Activated CD8-positive, alpha-beta memory T cell treated with anti-CD3 and anti-CD28 coated beads, Interleukin-2, amount 50 U/mL, for 24 hours (primary cell): ENCODE results near the gene CPSF7.
"Not testable (repeated sequence)": the region's sequence is repeated elsewhere in the genome, so short reads cannot be mapped to it uniquely, and the experiment has no call there.

Source experiments
- DNase-seq: peaks from one replicate; pipeline ENCODE4 v3.0.0-alpha.2; 2020; ENCODE audit errors: extremely low read depth

The CPSF7 gene

DNA sequence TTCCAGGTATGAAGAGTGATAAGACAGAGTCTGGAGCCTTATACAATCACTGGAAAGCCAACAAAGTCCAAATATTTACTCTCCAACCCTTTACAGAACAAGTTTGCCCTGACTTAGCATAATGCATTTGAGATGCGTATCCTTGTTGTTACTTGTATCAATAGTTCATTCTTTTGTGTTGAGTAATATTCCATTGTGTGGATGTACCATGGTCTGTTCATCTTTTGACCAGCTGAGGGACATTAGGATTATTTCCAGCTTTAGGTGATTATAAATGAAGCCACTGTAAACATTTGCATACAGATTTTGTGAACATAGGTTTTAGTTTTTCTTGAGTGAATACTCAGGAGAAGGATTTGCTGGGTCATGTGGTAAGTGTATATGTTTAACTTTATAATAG, 9.8 kb upstream of the CPSF7 start:
- no peak for DNase-seq

GRCh38 chr11:61437496-61437895, 7.7 kb upstream of the CPSF7 start:
- DNase-seq, result no peak

- DNase-seq, result not testable (repeated sequence)
Observed at GRCh38 chr11:61430839-61431238, 1.1 kb upstream of the CPSF7 start.

- DNase-seq, result peak; percentile 39
Observed at GRCh38 chr11:61429346-61429690, 457 bp downstream of the CPSF7 start.

DNA sequence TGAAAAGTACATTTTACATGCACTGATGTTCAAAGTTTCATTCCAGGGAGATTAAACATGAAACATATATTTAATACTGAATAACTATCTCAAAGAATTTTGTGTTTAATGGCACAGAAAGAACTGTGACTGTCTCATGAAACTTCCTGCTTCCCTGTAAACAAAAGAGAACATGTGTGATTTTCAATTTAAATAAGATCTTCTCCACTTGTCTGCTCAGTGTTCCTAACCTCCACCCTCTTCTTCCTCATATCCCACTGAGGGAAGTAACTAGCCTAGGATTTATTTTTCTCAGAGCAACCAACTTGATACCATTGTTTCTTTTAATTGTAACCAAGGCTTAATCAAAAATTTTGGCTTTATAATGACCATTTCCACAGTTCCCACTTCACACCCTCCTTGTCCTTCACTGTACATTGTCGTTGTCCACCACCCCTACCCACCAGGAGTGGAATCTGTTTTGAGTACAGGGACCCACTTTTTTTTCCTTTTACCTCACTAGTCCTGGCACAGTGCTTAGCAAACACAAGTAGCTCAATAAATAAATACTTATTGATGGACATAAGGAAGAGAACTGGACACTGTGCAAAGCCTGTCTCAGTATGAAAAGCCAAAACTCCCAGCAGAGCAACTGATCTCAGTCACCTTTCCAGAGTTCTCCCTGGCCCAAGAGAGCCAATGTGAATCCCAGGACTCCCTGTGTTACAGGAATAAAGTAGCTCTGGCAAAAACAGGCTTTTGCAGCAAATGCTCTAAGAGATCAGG, 4.2 kb downstream of the CPSF7 start:
- no peak for DNase-seq

DNA sequence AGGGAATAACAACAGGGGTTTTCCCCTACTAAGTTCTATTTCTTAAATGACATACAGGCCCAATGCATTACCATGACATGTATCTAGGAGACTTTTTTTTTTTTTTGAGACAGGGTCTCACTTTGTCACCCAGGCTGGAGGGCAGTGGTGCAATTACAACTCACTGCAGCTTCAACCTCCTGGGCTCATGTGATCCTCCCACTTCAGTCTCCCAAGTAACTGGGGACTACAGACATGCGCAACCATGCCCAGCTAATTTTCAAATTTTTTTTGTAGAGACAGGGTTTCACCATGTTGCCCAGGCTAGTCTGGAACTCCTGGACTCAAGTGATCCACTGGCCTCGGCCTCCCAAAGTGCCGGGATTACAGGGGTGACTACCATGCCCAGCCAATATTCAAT, 7.5 kb downstream of the CPSF7 start:
- DNase-seq, result no peak

DNA sequence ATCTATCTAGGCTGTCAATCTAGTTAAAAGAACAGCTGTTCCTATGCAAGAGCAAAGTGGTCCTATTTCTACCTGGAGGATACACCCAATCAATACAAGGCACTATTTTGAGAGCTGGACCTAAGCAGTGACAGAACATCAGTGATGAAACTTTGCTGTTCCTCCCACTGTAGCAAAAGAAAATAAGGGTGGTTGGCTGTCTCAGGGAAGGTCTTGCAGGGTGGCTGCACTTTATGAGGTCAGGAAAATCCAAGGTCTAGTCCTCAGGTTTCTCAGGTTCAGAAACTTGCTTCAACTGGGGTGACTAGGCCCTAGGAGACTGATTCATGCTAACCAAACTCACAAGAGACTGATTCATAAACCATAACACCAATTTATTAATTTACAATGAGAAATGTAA, 11.6 kb downstream of the CPSF7 start:
- no peak for DNase-seq

- no peak for DNase-seq
Observed at GRCh38 chr11:61417670-61418069, 12.1 kb downstream of the CPSF7 start.

DNA sequence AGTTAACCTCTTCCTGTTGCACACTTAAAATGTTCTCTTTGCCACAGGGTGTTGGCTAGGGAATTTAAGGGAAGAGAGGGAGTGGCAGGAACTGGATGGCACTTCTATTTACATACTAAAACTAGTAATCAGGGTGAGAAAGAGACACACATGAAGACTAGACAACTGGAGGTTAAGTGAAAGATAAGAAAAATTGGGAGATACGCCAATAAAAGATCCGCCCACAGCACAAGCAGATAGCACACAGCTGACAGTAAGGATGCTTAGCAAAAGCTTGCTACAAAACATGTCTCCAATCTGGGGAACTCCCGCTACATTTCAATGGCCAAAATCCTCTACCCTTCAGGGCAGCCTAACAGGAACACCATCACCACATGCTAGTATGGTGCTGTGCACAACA, 12.8 kb downstream of the CPSF7 start:
- DNase-seq, result no peak

DNA sequence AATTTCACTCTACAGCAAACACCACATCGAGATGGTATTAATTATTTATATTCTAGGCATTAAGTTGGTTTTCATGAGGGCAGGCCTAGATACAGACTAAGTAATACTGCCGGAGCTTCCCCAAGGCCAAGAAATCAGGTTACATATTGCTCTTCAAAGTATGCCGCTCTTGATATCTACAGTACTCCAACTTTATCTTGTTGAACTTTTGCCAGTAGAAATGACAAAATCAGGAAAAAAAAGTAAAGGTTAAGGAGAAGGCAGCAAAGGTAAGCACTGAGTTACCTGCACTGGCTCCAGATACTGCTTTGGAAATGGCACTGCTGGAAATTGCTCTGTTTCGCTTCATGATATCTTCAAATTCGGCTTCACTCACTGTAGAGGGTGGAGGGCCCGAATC, 14.4 kb downstream of the CPSF7 start:
- no peak for DNase-seq

DNA sequence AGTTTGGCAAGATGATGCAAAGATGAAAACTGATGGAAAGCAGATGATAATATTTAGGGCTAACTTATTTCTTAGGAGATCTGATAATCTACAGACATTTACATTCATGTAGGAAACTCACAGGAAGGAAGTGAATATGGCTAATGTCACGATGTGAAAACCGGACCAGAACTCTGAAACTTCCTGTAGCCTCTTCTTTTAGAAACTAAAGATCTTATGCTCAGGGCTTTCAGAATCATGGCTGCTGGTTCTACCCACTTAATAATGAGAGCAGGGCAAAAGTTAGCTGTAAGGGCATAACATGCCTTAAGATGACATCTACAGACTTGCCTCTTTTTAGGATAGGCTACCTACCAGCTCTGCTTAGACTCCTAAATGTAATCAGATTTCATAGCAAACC, 15.2 kb downstream of the CPSF7 start:
- DNase-seq, result no peak

DNA sequence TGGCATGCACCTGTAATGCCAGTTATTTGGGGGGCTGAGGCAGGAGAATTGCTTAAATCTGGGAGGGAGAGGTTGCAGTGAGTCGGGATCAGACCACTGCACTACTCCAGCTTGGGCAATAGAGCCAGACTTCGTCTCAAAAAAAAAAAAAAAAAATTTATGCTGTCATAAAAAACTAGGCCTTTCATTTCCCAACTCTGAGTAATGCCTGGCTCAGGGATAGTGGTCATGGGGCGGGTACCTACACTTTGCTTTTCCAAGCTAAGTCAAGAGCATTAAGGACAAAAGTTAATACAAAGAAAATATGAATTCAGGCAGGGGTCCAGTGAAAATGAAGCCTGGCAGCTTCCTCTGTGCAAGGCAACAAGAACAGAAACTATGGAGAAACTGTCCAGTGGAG, 16.3 kb downstream of the CPSF7 start:
- no peak for DNase-seq

- no peak for DNase-seq
Observed at GRCh38 chr11:61411589-61411988, 18.2 kb downstream of the CPSF7 start.

DNA sequence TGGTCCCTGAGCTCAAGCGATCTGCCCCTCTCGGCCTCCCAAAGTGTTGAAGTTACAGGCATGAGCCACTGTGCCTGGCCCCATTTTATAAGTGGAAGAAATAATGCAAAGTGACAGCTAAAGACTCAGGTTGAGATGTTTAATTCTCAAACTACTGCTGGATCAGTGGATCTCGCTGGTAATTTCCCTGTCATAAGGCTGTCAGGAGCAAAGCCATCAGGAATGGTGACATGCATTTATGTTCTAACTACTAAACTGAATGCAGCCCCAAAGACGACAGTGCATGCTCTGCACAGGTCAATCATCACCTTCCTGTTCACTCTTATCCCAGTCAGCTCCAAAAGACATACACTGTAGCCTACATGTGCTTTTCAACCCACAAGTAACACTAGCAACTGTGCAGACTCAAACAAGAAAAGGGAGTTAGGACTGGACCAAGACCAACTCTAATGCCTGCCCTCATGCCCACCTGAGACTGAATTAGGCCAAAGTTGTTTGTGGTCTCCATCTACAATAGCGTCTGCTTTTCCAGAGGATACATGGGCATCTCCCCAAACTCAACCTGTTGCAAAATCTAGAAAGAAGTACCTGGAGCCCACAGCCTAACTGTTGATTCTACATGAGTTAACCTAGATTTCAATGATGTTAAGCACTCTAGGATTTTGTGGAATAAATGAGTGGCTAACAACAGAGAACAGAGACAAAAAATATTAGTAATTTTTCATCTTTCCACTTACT, 22.6 kb downstream of the CPSF7 start:
- no peak for DNase-seq

GRCh38 chr11:61406067-61406466, 23.7 kb downstream of the CPSF7 start:
- no peak for DNase-seq

DNA sequence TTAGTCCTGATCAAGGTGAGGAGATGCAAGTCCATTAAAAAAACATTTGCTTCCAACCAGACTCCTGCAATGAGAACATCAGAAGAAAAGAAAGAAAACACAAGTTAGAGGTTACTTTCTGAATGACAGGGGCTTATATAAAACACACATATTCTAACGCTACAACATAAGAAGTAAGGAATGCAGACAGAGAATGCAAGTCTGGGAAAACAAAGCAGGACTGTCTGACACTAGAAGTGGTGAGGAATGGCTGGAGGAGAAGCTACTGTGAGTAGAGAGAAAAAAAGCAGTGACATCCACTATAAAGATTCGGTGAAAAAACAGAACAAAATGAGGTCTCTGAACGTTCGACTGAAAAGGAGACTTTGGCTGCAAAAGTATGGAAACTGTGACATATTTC, 25.1 kb downstream of the CPSF7 start:
- no peak for DNase-seq

GRCh38 chr11:61404103-61404502, 25.7 kb downstream of the CPSF7 start:
- no peak for DNase-seq

DNA sequence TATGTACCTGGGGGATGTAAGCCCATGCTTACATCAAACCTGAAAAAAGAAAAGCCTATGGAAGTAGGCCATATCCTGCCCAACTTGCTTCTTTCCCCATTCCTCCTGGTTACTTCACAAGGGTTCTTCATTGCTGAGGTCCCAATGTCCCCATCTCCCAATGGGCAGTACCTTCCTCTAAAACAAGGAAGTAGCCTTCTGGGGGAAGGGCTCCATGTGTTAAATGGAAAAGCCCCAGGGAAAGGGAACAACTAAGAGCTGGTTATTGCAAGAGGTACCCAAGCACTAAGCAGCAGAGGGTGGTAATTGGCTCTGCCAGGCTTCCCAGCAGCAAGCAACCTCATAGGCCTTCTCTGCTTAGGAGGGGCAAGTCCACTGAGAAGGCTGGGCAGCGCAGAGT, 26.1 kb downstream of the CPSF7 start:
- no peak for DNase-seq

DNA sequence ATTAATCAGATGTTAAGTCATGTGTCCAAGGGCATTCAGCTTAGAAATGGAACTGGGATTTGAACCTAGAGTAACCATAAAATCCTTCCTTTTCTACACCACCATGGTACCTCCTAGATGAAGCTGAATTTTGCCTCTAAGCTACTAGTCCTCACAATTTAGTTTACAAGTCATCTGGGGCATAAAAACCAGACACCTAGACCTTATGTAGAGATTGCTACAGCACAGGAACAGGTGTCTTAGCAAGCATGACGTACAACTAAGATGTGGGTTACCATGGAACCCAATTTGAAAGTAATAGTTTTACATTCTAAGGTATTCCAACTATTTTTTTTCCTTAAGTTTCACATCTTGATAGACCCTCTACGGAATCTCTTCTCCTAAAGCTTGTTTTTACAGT, 28.2 kb downstream of the CPSF7 start:
- DNase-seq, result no peak

DNA sequence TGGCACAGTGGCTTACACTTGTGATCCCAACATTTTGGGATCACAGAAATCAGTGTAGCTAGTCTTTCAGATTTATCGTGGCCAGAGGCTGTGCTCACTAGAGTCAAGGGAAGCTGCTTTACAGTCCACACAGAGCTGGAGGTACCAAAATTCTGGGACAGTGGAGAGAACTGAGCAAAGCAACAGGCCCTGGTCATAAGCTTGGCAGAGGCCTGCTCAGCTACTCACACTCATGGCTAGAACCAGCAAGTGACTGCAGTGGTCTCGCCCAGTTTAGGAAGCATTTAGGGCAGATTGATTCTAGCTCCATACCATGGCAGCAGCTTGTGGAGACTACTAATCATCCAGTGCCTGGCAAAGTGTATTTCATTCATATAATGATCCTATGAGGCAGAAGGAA, 28.6 kb downstream of the CPSF7 start:
- no peak for DNase-seq

- DNase-seq, result no peak
Observed at GRCh38 chr11:61392981-61393595, 36.7 kb downstream of the CPSF7 start.

- DNase-seq, result no peak
Observed at GRCh38 chr11:61390161-61390560, 39.6 kb downstream of the CPSF7 start.
